WTC11 (cell line): Measurements from ENCODE around the gene IKZF2.

Experiments used
- CREB1 ChIP-seq: sonication (generic); formaldehyde crosslinking; IDR thresholded peaks from 2 replicates; pipeline ENCODE4 v1.8.0; 2023; ENCODE audit warnings: mild to moderate bottlenecking, missing genetic modification reagents
- CTCF ChIP-seq: fragments of 200-600 bp; IDR thresholded peaks from 2 replicates; pipeline ENCODE4 v1.8.0; 2022; ENCODE audit warnings: antibody characterized with exemption
- E2F5 ChIP-seq: sonication (generic); formaldehyde crosslinking; IDR thresholded peaks from 2 replicates; pipeline ENCODE4 v1.8.1; 2022; ENCODE audit warnings: mild to moderate bottlenecking, moderate library complexity, missing genetic modification reagents
- ETV6 ChIP-seq: sonication (generic); formaldehyde crosslinking; IDR thresholded peaks from 2 replicates; pipeline ENCODE4 v1.8.1; 2022; ENCODE audit warnings: mild to moderate bottlenecking, missing genetic modification reagents
- SP1 ChIP-seq: sonication (generic); formaldehyde crosslinking; conservative IDR thresholded peaks from 2 replicates; pipeline ENCODE4 v1.8.1; 2022; ENCODE audit warnings: missing genetic modification reagents
- ZNF532 ChIP-seq: fragments of 250-450 bp; sonication (Bioruptor Pico); IDR thresholded peaks from 2 replicates; pipeline ENCODE4 v1.9.0; 2021; ENCODE audit warnings: mild to moderate bottlenecking, borderline replicate concordance

- TF ChIP-seq CTCF (no peak), ZNF532 (CRISPR knock-in tag) (no peak), E2F5 (no peak), CREB1 (CRISPR knock-in tag) (no peak), ETV6 (CRISPR knock-in tag) (no peak), SP1 (no peak)
These were observed 1.5 kb upstream of the IKZF2 start for GRCh38 chr2:213152888-213153287.
